Bronchial epithelial cell (primary cell): ENCODE measurements around the gene NKIRAS2. TPM values are rescaled to one million over a fixed set of nuclear protein-coding genes. Genes with fewer than 3 reads are reported as not detected.

ENCODE experiments used
- DNase-seq: peaks from one replicate; pipeline ENCODE4 v3.0.0-alpha.2; 2010; ENCODE audit warnings: low read depth
- FAIRE-seq: peaks from 2 replicates; lab custom pipeline; 2011; peaks lifted over from hg19 to GRCh38; lab: Jason Lieb, UNC
- H3K27me3 ChIP-seq: 2 replicates; pipeline ENCODE4 v1.5.1; 2011; ENCODE audit warnings: low read length; ENCODE audit not compliant: control insufficient read depth, insufficient read depth
- H3K36me3 ChIP-seq: 2 replicates; pipeline ENCODE4 v1.5.1; 2011; ENCODE audit warnings: low read length; ENCODE audit not compliant: control insufficient read depth, insufficient read depth
- H3K4me3 ChIP-seq: 2 replicates; pipeline ENCODE4 v1.5.1; 2011; ENCODE audit warnings: mild to moderate bottlenecking, low read depth, low read length, control low read depth
- total RNA-seq: library from RNA; depleted of rRNA; stranded (reverse); fragments of >200 nt; gene quantifications from 2 replicates; pipeline ENCODE4 v1.2.1, GENCODE V29; 2014
- TF ChIP-seq, protein P1 (sequence below): IDR thresholded peaks from 2 replicates; pipeline ENCODE4 v1.5.1; 2011; ENCODE audit warnings: mild to moderate bottlenecking, moderate library complexity, low read length, control low read depth, inconsistent platforms; ENCODE audit not compliant: insufficient read depth, severe bottlenecking

Gene NKIRAS2
- total RNA-seq, 1 donor from 2014 or later: 13.7 TPM

DNA sequence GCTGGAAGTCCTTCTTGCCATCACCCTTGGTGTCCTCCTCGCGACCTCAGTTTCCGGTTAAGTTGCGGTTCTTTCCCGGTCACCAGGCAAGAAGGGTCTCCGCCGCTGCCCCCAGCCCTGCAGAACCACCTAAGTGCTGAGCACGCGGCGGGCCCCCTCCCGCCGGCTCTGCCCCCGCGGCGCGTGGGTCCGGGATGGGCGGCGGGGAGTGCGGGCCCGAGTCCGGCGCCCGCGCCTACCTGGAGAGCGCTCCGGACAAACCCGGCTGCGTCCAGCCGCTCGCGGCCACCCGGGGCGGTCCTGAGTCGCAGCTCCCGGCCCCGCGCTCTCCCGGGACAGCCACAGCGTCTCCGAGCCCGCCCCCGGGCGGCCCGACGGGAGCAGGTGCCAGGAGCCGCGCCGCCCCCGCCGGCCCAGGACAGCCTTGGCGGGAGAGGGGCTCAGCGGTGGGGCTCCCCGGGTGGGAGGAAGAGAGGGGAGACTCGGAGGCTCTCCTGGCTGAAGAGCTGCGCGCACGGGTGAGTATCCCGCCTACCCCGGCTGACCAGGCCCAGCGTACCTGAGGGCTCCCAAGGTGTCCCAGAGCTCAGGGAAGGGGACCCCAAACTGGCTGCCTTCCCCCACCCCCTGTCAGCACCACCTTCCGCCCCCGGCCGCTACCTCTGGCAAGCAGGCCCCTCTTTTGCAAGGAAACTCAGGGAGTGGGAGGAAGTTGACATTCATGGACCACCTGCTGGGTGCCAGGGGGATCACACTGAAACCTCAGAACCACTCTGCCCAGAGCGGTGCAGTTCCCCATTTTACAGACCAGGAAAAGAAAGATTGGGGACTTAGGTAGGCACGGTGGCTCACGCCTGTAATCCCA, 52.7 kb downstream of the NKIRAS2 start:
- Histone ChIP-seq H3K4me3 (no peak overlapping the region), H3K36me3 (no peaks in the 10 kb centered on the region), H3K27me3 (peaks cover 20% of the 10 kb centered on the region)
- DNase-seq (no peak), FAIRE-seq (no peak)
- TF ChIP-seq, protein P1, sequence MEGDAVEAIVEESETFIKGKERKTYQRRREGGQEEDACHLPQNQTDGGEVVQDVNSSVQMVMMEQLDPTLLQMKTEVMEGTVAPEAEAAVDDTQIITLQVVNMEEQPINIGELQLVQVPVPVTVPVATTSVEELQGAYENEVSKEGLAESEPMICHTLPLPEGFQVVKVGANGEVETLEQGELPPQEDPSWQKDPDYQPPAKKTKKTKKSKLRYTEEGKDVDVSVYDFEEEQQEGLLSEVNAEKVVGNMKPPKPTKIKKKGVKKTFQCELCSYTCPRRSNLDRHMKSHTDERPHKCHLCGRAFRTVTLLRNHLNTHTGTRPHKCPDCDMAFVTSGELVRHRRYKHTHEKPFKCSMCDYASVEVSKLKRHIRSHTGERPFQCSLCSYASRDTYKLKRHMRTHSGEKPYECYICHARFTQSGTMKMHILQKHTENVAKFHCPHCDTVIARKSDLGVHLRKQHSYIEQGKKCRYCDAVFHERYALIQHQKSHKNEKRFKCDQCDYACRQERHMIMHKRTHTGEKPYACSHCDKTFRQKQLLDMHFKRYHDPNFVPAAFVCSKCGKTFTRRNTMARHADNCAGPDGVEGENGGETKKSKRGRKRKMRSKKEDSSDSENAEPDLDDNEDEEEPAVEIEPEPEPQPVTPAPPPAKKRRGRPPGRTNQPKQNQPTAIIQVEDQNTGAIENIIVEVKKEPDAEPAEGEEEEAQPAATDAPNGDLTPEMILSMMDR: no peak

Other genes starting within 250 kb of the NKIRAS2 start
- 227 and 407 TPM in 2 replicates for gene JUP, start 233.4 kb upstream of the NKIRAS2 start, total RNA-seq
- 32.1 and 47.1 TPM in 2 replicates for gene P3H4, start 208.1 kb upstream of the NKIRAS2 start, total RNA-seq
- 64.1 and 81.6 TPM in 2 replicates for gene FKBP10, start 207.1 kb upstream of the NKIRAS2 start, total RNA-seq
- 81.2 and 124 TPM in 2 replicates for gene NT5C3B, start 183.9 kb upstream of the NKIRAS2 start, total RNA-seq
- gene KLHL10, start 182.3 kb upstream of the NKIRAS2 start, total RNA-seq: under 0.01 and 0.13 TPM in 2 replicates
- 31.0 and 33.2 TPM in 2 replicates for gene KLHL11, start 154.7 kb upstream of the NKIRAS2 start, total RNA-seq
- gene ACLY, start 101.1 kb upstream of the NKIRAS2 start, total RNA-seq: 78.5 and 121 TPM in 2 replicates
- gene ODAD4, start 89.5 kb upstream of the NKIRAS2 start, total RNA-seq: 0.13 and 0.26 TPM in 2 replicates
- 16.3 and 32.4 TPM in 2 replicates for gene CNP, start 53.3 kb upstream of the NKIRAS2 start, total RNA-seq
- 47.7 and 77.2 TPM in 2 replicates for gene DNAJC7, start 2.7 kb upstream of the NKIRAS2 start, total RNA-seq
- 0.26 and 0.64 TPM in 2 replicates for gene C17orf113, start 30.5 kb downstream of the NKIRAS2 start, total RNA-seq
- gene ZNF385C, start 78.4 kb downstream of the NKIRAS2 start, total RNA-seq: under 0.01 and 0.26 TPM in 2 replicates
- 4.4 and 5.0 TPM in 2 replicates for gene DHX58, start 92.6 kb downstream of the NKIRAS2 start, total RNA-seq
- 5.6 and 10.3 TPM in 2 replicates for gene KAT2A, start 101.3 kb downstream of the NKIRAS2 start, total RNA-seq
- not detected in 2 replicates for gene HSPB9, start 102.7 kb downstream of the NKIRAS2 start, total RNA-seq
- gene RAB5C, start 134.9 kb downstream of the NKIRAS2 start, total RNA-seq: 52.1 and 63.9 TPM in 2 replicates
- not detected in 2 replicates for gene KCNH4, start 161.1 kb downstream of the NKIRAS2 start, total RNA-seq
- gene HCRT, start 165.4 kb downstream of the NKIRAS2 start, total RNA-seq: not detected in 2 replicates
- gene GHDC, start 174.4 kb downstream of the NKIRAS2 start, total RNA-seq: 5.9 and 6.8 TPM in 2 replicates